Suprapubic skin (tissue), 3 donors: Measurements from ENCODE around the gene CDH4.

Experiments used
- POLR2AphosphoS5 ChIP-seq, 3 donors: sonication (generic); formaldehyde crosslinking; IDR thresholded peaks; one replicate each; pipeline ENCODE4 v1.6.1; 2017; ENCODE audit warnings: antibody characterized with exemption in 3 of 3
- TF ChIP-seq, protein P1 (sequence below), 2 donors: fragments of 200-600 bp in 1 of 2; fragments of 450-650 bp in 1 of 2; sonication (generic) in 1 of 2; IDR thresholded peaks; one replicate each; pipeline ENCODE4 v1.5.1; 2016 to 2019; ENCODE audit warnings: antibody characterized with exemption in 2 of 2, mild to moderate bottlenecking in 1 of 2, moderate library complexity in 1 of 2

DNA sequence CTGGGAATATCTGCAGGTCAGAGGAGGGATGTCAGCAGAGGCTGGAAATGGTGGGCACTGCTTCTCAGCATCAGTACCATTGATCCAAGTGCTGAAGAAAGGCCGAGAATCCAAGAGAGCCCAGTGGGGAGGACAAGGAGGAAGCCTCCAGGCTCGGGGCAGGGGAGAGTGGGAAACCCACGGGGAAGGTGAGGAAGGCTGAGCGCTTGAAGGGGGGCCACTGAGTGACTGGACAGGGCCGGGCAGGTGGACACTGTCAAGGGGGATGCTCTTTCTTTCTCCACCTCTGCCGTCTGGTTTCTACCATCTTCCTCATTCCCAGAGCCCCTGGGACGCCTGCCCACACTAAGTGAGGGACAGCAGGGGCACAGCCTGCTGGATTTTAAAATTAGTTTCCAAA, 335.0 kb downstream of the CDH4 start:
- TF ChIP-seq, protein P1, sequence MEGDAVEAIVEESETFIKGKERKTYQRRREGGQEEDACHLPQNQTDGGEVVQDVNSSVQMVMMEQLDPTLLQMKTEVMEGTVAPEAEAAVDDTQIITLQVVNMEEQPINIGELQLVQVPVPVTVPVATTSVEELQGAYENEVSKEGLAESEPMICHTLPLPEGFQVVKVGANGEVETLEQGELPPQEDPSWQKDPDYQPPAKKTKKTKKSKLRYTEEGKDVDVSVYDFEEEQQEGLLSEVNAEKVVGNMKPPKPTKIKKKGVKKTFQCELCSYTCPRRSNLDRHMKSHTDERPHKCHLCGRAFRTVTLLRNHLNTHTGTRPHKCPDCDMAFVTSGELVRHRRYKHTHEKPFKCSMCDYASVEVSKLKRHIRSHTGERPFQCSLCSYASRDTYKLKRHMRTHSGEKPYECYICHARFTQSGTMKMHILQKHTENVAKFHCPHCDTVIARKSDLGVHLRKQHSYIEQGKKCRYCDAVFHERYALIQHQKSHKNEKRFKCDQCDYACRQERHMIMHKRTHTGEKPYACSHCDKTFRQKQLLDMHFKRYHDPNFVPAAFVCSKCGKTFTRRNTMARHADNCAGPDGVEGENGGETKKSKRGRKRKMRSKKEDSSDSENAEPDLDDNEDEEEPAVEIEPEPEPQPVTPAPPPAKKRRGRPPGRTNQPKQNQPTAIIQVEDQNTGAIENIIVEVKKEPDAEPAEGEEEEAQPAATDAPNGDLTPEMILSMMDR (IDR thresholded peaks at IDR 0.05), result no peak
- no peak for TF ChIP-seq POLR2AphosphoS5 (IDR thresholded peaks at IDR 0.05)
